ENCODE data around the gene ZNF609. TPM values are rescaled to one million over a fixed set of nuclear protein-coding genes. Genes with fewer than 3 reads are reported as not detected.

ZNF609 gene
- total RNA-seq, 1 experiment from 2014 or later = 31.0 TPM

- no peak for TF ChIP-seq ZBTB33 (IDR thresholded peaks at IDR 0.05; ENCODE audit: extremely low read depth, insufficient replicate concordance, low read length)
Measured at GRCh38 chr15:64521201-64521600, 60.8 kb downstream of the ZNF609 start (continued).

- Histone ChIP-seq H2AFZ (ENCODE audit: low read depth, low read length, poor library complexity, severe bottlenecking) (no peak overlapping the region), H3K36me3 (ENCODE audit: control insufficient read depth in 1 of 2, insufficient read depth in 2 of 2, low read length in 2 of 2) (no peaks in the 10 kb centered on the region; a peak in 1 of 4 replicates), H3K4me2 (ENCODE audit: low read length) (peak overlapping the region; percentile 34), H3K9me3 (ENCODE audit: control insufficient read depth in 1 of 2, insufficient read depth in 1 of 2, low read depth in 1 of 2, low read length in 2 of 2) (no peaks in the 10 kb centered on the region), H3K27me3 (ENCODE audit: insufficient read depth, low read length) (no peaks in the 10 kb centered on the region), H3K4me3 (replicated peaks in 1 of 2; ENCODE audit: low read depth in 1 of 2, low read length in 2 of 2) (no peak overlapping the region), H3K79me2 (ENCODE audit: insufficient read depth, low read length) (peaks cover 85% of the 10 kb centered on the region), H3K27ac (ENCODE audit: low read depth, low read length) (peak overlapping the region; percentile 39; the same call in 1 of the 2 replicates), H4K20me1 (ENCODE audit: insufficient read depth) (0 out of 2 replicates have a peak, but pooled peaks cover 12% of the 10 kb centered on the region), H3K9me2 (ENCODE audit: insufficient read depth) (no peaks in the 10 kb centered on the region), H3K9ac (ENCODE audit: low read length) (no peak overlapping the region), H3K4me1 (ENCODE audit: control insufficient read depth in 1 of 2, insufficient read depth in 2 of 2, low read length in 2 of 2) (peaks cover 50 to 56% of the 10 kb centered on the region in 2 experiments)
- intact Hi-C loops (cut with micrococcal nuclease) = no loop called here
- CTCF ChIA-PET = no interaction called here
- DNase-seq (ENCODE audit: low read depth, low spot score) (peak; percentile 68), ATAC-seq (peak; percentile 88)
- BruUV-seq (replicated peaks) = no TSS peak
- POLR2A ChIA-PET = interaction anchor here (0.6 kb wide), 1 partner anchor 44 kb away, joined by 4 read pairs; no protein-coding TSS in a partner anchor
- TF ChIP-seq TCF7L2 (IDR thresholded peaks at IDR 0.05; ENCODE audit: borderline replicate concordance, extremely low read depth, insufficient read depth, insufficient read length) (peak; percentile 22), YY1 (IDR thresholded peaks at IDR 0.05; ENCODE audit: extremely low read depth, insufficient replicate concordance, low read depth, low read length) (no peak), RAD21 (IDR thresholded peaks at IDR 0.05; ENCODE audit: low read depth) (no peak), EZH2 (IDR thresholded peaks at IDR 0.05) (no peak), CEBPB (IDR thresholded peaks at IDR 0.05; ENCODE audit: low read depth) (peak; percentile 63), ZBTB33 (IDR thresholded peaks at IDR 0.05; ENCODE audit: extremely low read depth, insufficient replicate concordance, low read length) (no peak), POLR2AphosphoS5 (IDR thresholded peaks at IDR 0.05; ENCODE audit: low read depth, low read length) (no peak), SRF (IDR thresholded peaks at IDR 0.05; ENCODE audit: low read depth) (no peak), MAX (IDR thresholded peaks at IDR 0.05) (no peak), FOSL1 (IDR thresholded peaks at IDR 0.05; ENCODE audit: low read depth) (no peak; the same call in 1 of the 2 replicates), EGR1 (IDR thresholded peaks at IDR 0.05; ENCODE audit: low read depth) (no peak), SIN3A (IDR thresholded peaks at IDR 0.05; ENCODE audit: low read depth) (no peak), REST (IDR thresholded peaks at IDR 0.05; ENCODE audit: low read depth) (no peak), ZNF274 (IDR thresholded peaks at IDR 0.05; ENCODE audit: low read depth, low read length) (no peak), CBX3 (IDR thresholded peaks at IDR 0.05; ENCODE audit: low read depth) (0 out of 2 replicates have a peak, but pooled peaks have one; percentile 9), SP1 (IDR thresholded peaks at IDR 0.05; ENCODE audit: low read depth) (0 out of 2 replicates have a peak, but pooled peaks have one; percentile 23), ZFX (IDR thresholded peaks at IDR 0.05) (no peak)
- RAD21 ChIA-PET (ENCODE audit: low non-redundant PET in 1 of 2, low total read pairs in 2 of 2, uncharacterized antibody in 2 of 2, unreplicated experiment in 2 of 2) = no interaction called here
Measured at GRCh38 chr15:64521726-64522164, 61.4 kb downstream of the ZNF609 start.
